CD4-positive, alpha-beta T cell treated with Interleukin-15 for 1 hour (primary cell): ENCODE measurements around the gene ADAMTS13.

Experiments
- DNase-seq: peaks from one replicate; pipeline ENCODE4 v3.0.0-alpha.2; 2020

The ADAMTS13 gene

GRCh38 chr9:133457233-133457632, 35.1 kb downstream of the ADAMTS13 start:
- DNase-seq: no peak

GRCh38 chr9:133457748-133458147, 35.6 kb downstream of the ADAMTS13 start:
- DNase-seq: no peak

- DNase-seq: no peak
Measured at GRCh38 chr9:133458643-133459312, 36.6 kb downstream of the ADAMTS13 start.

GRCh38 chr9:133459476-133460404, 37.6 kb downstream of the ADAMTS13 start, which contains the start of gene CACFD1:
Gene CACFD1, plus strand, starts transcription at chr9:133459978. Its CDS starts 89 bp downstream, at chr9:133460067.
- DNase-seq: peak; percentile 94

GRCh38 chr9:133460405-133461175, 38.4 kb downstream of the ADAMTS13 start:
- peak; percentile 83 for DNase-seq

GRCh38 chr9:133461975-133462374, 39.8 kb downstream of the ADAMTS13 start:
- no peak for DNase-seq

GRCh38 chr9:133463234-133463863, 41.2 kb downstream of the ADAMTS13 start:
- no peak for DNase-seq

- DNase-seq: no peak
Measured at GRCh38 chr9:133463864-133464615, 41.9 kb downstream of the ADAMTS13 start.

- DNase-seq: no peak
Measured at GRCh38 chr9:133464638-133465037, 42.5 kb downstream of the ADAMTS13 start.

GRCh38 chr9:133465984-133466383, 43.8 kb downstream of the ADAMTS13 start:
- DNase-seq: no peak

GRCh38 chr9:133467101-133467500, 44.9 kb downstream of the ADAMTS13 start:
- no peak for DNase-seq

GRCh38 chr9:133468374-133468773, 46.2 kb downstream of the ADAMTS13 start:
- no peak for DNase-seq

GRCh38 chr9:133468777-133469421, 46.7 kb downstream of the ADAMTS13 start:
- no peak for DNase-seq

- DNase-seq: no peak
Measured at GRCh38 chr9:133470427-133470924, 48.3 kb downstream of the ADAMTS13 start.

GRCh38 chr9:133470988-133471387, 48.8 kb downstream of the ADAMTS13 start:
- DNase-seq: no peak

GRCh38 chr9:133471551-133472276, 49.5 kb downstream of the ADAMTS13 start:
- DNase-seq: no peak

GRCh38 chr9:133472277-133472645, 50.1 kb downstream of the ADAMTS13 start:
- DNase-seq: no peak

GRCh38 chr9:133472753-133473378, 50.7 kb downstream of the ADAMTS13 start:
- no peak for DNase-seq

GRCh38 chr9:133473743-133474142, 51.6 kb downstream of the ADAMTS13 start:
- DNase-seq: no peak

GRCh38 chr9:133474215-133474614, 52.0 kb downstream of the ADAMTS13 start:
- no peak for DNase-seq
